Esophagus (tissue), 2 donors: ENCODE data around the gene INTS6L. TPM values are rescaled to one million over a fixed set of nuclear protein-coding genes. Genes with fewer than 3 reads are reported as not detected.

Experiments used
- polyA plus RNA-seq, 2 donors: library from polyadenylated mRNA; stranded (reverse); fragments of 200-250 nt; gene quantifications; one replicate each; pipeline ENCODE4 v1.2.3, GENCODE V29; 2013
- donor health status: healthy with polysubstance abuse.
- donor health status: Bipolar disorder and iron deficiency.

Gene INTS6L
- polyA plus RNA-seq, 2 donors = 5.1 to 12.6 TPM

Other genes starting within 250 kb of the INTS6L start
- not detected for gene ETDC, start 211.2 kb upstream of the INTS6L start, polyA plus RNA-seq
- 1 to 10 TPM; 3.3 to 5.6 TPM for gene ZNF75D, start 176.6 kb upstream of the INTS6L start, polyA plus RNA-seq
- gene ZNF449, start 175.9 kb upstream of the INTS6L start, polyA plus RNA-seq = 1 to 10 TPM; 1.4 to 2.1 TPM
- 1 to 10 TPM in 1 of 2 donors, under 1 TPM in 1; 0.76 to 1.2 TPM for gene SMIM10L2A, start 98.7 kb upstream of the INTS6L start, polyA plus RNA-seq
- gene CT45A1, start 193.0 kb downstream of the INTS6L start, polyA plus RNA-seq = not detected
- not detected for gene CT45A3, start 247.5 kb downstream of the INTS6L start, polyA plus RNA-seq